ENCODE data around the gene COL5A2.

The COL5A2 gene

DNA sequence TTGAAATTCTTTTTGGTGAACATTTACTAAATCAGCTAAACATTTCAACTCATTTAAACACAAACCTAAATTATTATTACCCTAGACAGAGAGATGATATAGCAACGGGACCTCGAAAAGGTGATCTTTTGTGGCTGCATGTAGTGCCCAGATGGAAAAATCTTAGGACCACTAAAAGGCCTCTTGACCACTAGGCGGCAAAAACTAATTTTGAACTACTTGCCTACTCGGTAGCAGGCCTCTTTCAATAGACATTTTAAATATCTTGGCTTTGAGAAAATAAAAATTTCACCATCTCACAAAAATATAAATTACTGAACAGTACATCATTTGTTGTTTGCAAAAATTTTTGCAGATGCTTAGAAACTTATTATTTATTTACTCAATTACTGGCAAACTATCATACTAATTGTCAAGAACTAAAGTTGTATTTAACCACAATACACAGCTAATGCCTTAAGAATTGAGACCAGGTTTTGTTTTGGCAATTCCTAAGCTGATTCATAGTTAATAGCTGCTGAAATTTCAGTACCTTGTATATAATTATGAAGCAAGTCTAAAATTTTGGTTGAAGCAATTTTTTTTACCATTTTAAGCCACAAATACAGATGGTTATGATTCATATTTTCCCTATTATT is 196.0 kb downstream of the COL5A2 start:
- peak; percentile 16 for DNase-seq

All from NCI-H446 treated with DMSO at 0.1 percent for 48 hours (cell line).